GM19468 (cell line): ENCODE data around the gene PLEKHM1.
"Not testable (repeated sequence)": the region's sequence is repeated elsewhere in the genome, so short reads cannot be mapped to it uniquely, and the experiment has no call there.

Experiments used
- ATAC-seq: cut with Tn5 transposase; IDR thresholded peaks from one replicate; pipeline ENCODE4 v1.9.1; 2021; ENCODE audit warnings: mild to moderate bottlenecking, moderate library complexity, moderate number of reproducible peaks; ENCODE audit not compliant: unreplicated experiment; ENCODE audit errors: extremely low read depth

Gene PLEKHM1

DNA sequence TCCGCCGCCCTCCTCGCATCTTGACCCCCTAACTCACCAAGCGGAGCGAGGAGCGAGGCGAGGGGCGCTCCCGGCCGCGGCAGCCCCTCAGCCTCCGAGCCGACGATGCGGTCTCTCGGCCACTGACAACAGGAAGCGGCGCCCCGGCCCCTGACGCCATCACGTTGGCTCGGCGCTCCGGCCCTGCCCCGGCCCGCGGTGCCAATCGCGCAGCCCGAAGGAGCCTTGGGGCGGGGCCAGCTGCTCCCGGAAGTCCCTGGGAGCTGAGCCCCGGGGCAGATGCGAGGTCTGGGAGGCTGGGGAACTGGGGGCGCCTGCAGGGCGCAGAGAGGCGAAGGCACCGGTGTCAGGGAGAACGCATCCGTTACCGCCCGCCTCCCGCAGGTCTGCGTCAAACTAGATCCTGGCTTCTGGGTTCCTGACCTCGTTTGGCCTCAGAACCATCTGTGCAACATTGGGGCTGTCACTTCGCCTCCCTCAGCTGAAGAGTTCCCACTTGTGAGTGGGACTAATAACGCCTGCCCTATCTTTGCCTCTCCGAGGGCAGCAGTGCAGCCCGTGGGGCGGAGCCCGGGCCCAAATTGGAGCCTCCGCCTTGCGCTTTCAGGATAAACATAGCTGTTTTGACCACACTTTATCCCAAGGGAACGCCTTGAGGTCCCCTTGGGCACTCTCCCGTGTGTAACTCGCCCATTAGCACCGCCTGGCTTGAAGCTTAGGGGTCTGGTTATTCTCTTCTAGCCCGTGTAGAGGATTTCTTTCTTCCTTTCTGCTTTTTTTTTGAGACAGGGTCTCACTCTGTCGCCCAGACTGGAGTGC, at the start of gene PLEKHM1:
Gene PLEKHM1, minus strand, starts transcription at position 107 of the 819 bp plus-strand sequence. CDS start 8,237 bp downstream, outside the sequence.
- ATAC-seq: peak; percentile 80

GRCh38 chr17:45538168-45538567, 47.6 kb upstream of the PLEKHM1 start:
- not testable (repeated sequence) for ATAC-seq

- not testable (repeated sequence) for ATAC-seq
Measured at GRCh38 chr17:45506072-45506471, 15.6 kb upstream of the PLEKHM1 start.

DNA sequence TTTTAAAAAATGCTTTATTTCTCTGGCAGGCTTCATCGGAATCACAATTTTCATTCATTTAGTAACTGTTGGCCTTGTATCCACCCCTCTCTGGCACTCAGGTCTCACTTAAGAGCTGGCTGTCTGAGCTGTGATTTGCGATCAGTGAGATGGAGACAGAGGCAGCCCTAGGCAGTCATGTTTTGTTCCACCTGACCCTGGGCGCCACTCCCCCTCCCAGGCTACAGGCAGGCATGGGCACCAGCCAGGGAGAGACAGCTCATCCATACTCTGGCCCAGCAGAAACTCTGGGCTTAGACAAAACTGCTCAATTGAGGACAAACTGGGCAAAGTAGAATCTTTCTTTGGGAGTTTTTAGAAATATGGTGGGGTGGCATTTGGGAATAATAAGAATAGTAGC, 14.7 kb upstream of the PLEKHM1 start:
- not testable (repeated sequence) for ATAC-seq

GRCh38 chr17:45501092-45501707, 10.7 kb upstream of the PLEKHM1 start:
- not testable (repeated sequence) for ATAC-seq

- ATAC-seq: not testable (repeated sequence)
Measured at GRCh38 chr17:45500478-45500877, 10.0 kb upstream of the PLEKHM1 start.

DNA sequence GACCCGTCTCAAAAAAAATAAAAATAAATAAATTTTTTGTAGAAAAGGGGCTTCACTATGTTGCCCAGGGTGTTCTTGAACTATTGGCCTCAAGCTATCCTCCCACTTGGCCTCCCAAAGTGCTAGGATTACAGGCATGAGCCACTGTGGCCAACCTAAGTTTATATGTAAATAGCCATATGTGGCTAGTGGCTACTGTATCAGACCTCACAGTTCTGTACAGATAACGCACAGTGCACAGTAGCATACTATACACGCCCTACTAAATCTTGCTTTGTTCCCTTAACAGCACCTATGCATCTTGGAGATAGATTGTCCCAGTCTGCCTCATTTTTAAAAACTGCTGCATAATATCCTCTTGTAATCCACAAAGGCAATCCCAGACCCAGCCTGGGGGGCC, 8.7 kb upstream of the PLEKHM1 start:
- ATAC-seq: not testable (repeated sequence)

GRCh38 chr17:45498377-45498776, 7.9 kb upstream of the PLEKHM1 start:
- ATAC-seq: not testable (repeated sequence)

DNA sequence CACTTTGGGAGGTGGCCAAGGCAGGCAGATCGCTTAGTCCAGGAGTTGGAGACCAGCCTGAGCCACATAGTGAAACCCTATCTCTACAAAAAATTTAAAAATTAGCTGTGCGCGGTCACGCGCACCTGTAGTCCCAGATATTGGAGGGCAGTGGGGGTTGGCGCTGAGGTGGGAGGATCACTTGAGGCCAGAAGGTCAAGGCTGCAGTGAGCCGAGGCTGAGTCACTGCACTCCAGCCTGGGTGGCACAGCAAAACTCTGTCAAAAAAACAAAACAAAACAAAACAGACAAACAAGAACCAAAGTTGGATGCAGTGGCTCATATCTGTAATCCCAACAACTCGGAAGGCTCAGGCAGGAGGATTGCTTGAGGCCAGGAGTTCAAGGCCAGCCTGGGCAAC, 6.9 kb upstream of the PLEKHM1 start:
- not testable (repeated sequence) for ATAC-seq

- ATAC-seq: not testable (repeated sequence)
Measured at GRCh38 chr17:45496507-45496906, 6.0 kb upstream of the PLEKHM1 start.

- not testable (repeated sequence) for ATAC-seq
Measured at GRCh38 chr17:45494556-45494955, 4.0 kb upstream of the PLEKHM1 start.

DNA sequence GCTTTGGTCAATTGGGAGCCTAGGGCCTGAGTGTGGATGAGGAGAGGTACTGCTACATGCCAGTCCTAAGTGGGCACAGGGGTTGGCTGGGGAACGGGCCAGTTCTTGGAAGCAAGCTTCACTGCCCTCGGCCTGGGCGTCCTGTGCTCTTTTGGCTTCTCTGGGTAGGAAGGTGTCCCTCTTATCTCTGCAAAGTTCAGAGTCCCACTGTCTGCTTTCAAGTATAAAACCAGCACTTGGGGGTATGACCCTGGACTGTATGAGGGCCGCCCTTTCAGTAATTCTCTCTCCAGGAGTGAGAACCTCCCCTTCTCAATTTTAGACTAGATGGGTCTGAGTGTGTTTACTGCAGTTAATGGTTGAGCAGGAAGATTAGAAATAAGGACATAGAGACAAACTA, 1.6 kb upstream of the PLEKHM1 start:
- not testable (repeated sequence) for ATAC-seq

- not testable (repeated sequence) for ATAC-seq
Measured at GRCh38 chr17:45490198-45490597, 323 bp downstream of the PLEKHM1 start.

GRCh38 chr17:45487704-45488103, 2.8 kb downstream of the PLEKHM1 start:
- ATAC-seq: not testable (repeated sequence)

DNA sequence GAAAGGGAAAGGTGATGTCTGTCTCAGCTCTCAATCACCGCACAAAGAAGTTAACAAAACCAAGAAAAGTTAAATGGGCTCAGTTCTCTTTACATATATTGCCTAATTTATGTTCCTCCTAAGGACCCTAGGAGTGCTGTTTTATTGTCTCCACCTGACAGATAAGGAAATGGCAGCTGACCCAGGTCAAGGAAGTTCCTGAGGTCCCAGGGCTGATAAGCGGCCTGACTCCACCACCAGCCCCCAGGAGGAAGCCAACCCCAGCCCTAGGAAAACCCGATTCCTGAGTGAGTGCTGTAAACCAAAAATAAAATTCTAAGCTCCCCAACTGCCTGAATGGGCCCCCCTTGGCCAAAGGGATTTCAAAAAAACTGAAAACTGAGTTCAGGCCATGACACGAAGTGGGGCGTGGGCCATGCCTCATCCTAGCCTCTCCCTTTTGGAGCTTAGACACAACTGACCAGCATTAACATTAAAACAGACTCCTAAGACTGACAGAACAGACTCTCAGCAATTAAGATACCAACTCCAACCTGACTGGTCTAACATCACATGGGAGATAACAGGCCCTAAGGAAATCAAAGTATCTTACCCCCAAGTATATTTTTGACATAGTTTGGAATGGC, 6.8 kb downstream of the PLEKHM1 start:
- ATAC-seq: not testable (repeated sequence)

GRCh38 chr17:45483177-45483576, 7.3 kb downstream of the PLEKHM1 start:
- ATAC-seq: not testable (repeated sequence)

DNA sequence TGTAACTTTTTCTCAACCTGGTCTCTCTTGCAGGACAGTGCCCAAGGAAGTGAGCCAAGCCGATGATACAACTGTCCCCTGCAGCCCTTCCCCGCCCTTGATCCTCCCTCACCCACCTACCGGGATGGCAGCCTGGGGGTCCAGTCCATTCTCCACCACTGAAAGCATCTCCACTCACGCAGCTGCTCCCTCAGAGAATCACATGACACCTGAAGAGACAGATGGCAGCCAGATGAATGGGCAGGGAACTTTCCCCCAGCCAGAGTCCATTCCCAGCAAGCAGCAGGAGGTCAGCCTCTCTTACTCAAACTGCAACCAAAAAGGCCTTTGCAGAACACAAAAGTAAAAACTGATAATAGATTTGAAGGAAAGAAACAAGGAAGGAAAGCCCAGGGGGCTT, 8.2 kb downstream of the PLEKHM1 start:
- not testable (repeated sequence) for ATAC-seq

DNA sequence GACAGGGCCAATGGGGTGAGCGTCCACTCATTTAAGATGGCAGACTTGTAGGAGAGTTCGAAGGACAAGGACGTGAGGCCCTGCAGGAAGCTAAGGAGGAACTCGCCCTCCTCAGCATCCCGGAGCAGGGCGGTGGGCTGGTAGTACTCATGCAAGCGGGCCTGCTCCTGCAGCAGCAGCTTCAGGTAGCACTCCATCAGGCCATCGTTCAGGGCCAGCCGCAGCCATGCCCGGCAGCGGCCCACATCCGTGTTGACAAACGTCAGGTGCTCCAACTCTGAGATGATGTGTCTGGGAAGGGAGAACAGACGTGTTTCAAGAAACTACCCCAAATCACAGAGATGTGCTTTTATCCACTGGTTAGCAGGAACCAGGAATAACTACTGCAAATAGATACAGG, 15.1 kb downstream of the PLEKHM1 start:
- not testable (repeated sequence) for ATAC-seq

DNA sequence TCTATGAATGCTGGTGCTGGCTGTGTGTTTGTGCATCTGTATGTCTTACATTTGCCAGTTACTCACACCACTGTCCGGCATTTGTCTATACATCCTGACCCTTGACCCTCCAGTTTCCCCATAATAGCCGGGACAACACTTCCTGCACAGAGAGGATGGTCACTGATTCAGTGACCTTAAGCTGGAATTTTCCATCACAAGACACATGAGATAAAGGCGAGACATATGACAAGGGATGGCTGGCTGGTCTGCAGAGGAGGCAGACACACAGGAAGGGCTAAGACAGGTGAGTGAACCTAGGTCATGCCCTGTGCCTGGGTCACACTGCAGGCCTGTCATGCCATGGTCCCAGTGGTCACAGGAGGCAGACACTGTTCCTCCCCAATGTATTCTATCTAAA, 18.3 kb downstream of the PLEKHM1 start:
- not testable (repeated sequence) for ATAC-seq

GRCh38 chr17:45469204-45469563, 21.3 kb downstream of the PLEKHM1 start:
- ATAC-seq: not testable (repeated sequence)
